ENCODE measurements around the gene CEP170B. TPM values are rescaled to one million over a fixed set of nuclear protein-coding genes. Genes with fewer than 3 reads are reported as not detected.

Gene CEP170B
- total RNA-seq, 1 donor from 2014 or later = 28.1 TPM

GRCh38 chr14:104868060-104868740 is 3.1 kb downstream of the CEP170B start:
- no peak for ATAC-seq

- ATAC-seq = no peak
Measured at GRCh38 chr14:104868811-104869572, 3.9 kb downstream of the CEP170B start.

GRCh38 chr14:104869669-104870367 is 4.8 kb downstream of the CEP170B start:
- ATAC-seq = no peak

- no peak for ATAC-seq
Measured at GRCh38 chr14:104870368-104871144, 5.5 kb downstream of the CEP170B start.

- no peak for ATAC-seq
Measured at GRCh38 chr14:104871145-104871655, 6.1 kb downstream of the CEP170B start.

GRCh38 chr14:104871656-104872468 is 6.8 kb downstream of the CEP170B start:
- ATAC-seq = no peak

- ATAC-seq = peak; percentile 65
Measured at GRCh38 chr14:104872469-104873341, 7.6 kb downstream of the CEP170B start.

GRCh38 chr14:104873380-104874055 is 8.4 kb downstream of the CEP170B start:
- peak; percentile 13 for ATAC-seq

GRCh38 chr14:104874110-104874531 is 9.1 kb downstream of the CEP170B start:
- ATAC-seq = peak; percentile 13

- no peak for ATAC-seq
Measured at GRCh38 chr14:104874571-104875411, 9.7 kb downstream of the CEP170B start.

- ATAC-seq = no peak
Measured at GRCh38 chr14:104875412-104875751, 10.3 kb downstream of the CEP170B start.

GRCh38 chr14:104875811-104876210 is 10.7 kb downstream of the CEP170B start:
- no peak for ATAC-seq

GRCh38 chr14:104876251-104876699 is 11.2 kb downstream of the CEP170B start:
- peak; percentile 46 for ATAC-seq

- ATAC-seq = no peak
Measured at GRCh38 chr14:104877066-104877805, 12.2 kb downstream of the CEP170B start.

- ATAC-seq = no peak
Measured at GRCh38 chr14:104877806-104878550, 12.9 kb downstream of the CEP170B start.

GRCh38 chr14:104878582-104878981 is 13.5 kb downstream of the CEP170B start:
- ATAC-seq = peak; percentile 47

All from esophagus mucosa (tissue), 1 donor.